ENCODE results near the gene GYPA. TPM values are rescaled to one million over a fixed set of nuclear protein-coding genes. Genes with fewer than 3 reads are reported as not detected.

The GYPA gene
- total RNA-seq, 1 experiment from 2014 or later = not detected

DNA sequence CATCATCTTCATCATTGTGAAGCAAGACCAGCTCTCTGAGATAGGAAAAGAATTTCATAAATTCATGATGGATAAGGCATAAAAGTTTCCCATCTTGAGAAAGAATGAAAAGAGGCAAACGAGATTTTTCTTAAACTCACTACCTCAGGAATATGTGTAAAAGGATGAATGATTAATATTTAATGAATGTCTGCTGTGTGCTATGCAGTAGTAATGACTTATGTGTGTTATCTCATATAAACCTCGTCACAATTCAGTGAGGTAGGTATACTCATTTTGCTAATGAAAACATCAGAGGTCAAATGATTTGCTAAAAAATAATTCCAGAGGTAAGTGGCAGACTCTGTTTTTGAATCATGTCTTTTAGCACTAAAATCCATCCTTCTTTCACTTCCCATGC, 42.6 kb upstream of the GYPA start:
- H3K4me3 Mint-ChIP-seq (ENCODE audit: unreplicated experiment) = no peak overlapping the region
- no TSS peak for BruUV-seq (replicated peaks)
- no peaks in the 10 kb centered on the region for H3K27me3 Mint-ChIP-seq (ENCODE audit: insufficient read depth, unreplicated experiment)
- H3K9me3 Mint-ChIP-seq (ENCODE audit: unreplicated experiment) = no peaks in the 10 kb centered on the region
- ChIA-PET POLR2A (no interaction called here), CTCF (interaction anchor here (1.2 kb wide), 1 partner anchor 605 kb away, joined by 5 read pairs; no protein-coding TSS in a partner anchor)
- intact Hi-C loops (cut with micrococcal nuclease) = no loop called here
- TF ChIP-seq, protein P1, sequence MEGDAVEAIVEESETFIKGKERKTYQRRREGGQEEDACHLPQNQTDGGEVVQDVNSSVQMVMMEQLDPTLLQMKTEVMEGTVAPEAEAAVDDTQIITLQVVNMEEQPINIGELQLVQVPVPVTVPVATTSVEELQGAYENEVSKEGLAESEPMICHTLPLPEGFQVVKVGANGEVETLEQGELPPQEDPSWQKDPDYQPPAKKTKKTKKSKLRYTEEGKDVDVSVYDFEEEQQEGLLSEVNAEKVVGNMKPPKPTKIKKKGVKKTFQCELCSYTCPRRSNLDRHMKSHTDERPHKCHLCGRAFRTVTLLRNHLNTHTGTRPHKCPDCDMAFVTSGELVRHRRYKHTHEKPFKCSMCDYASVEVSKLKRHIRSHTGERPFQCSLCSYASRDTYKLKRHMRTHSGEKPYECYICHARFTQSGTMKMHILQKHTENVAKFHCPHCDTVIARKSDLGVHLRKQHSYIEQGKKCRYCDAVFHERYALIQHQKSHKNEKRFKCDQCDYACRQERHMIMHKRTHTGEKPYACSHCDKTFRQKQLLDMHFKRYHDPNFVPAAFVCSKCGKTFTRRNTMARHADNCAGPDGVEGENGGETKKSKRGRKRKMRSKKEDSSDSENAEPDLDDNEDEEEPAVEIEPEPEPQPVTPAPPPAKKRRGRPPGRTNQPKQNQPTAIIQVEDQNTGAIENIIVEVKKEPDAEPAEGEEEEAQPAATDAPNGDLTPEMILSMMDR (IDR thresholded peaks at IDR 0.05; ENCODE audit: unreplicated experiment) = no peak
- no peak overlapping the region for H3K27ac Mint-ChIP-seq (ENCODE audit: low read depth, unreplicated experiment)
- H3K4me1 Mint-ChIP-seq (ENCODE audit: insufficient read depth, unreplicated experiment) = peaks cover 6% of the 10 kb centered on the region
- no peak for DNase-seq (ENCODE audit: unreplicated experiment)
- H3K36me3 Mint-ChIP-seq (ENCODE audit: insufficient read depth, unreplicated experiment) = no peaks in the 10 kb centered on the region

DNA sequence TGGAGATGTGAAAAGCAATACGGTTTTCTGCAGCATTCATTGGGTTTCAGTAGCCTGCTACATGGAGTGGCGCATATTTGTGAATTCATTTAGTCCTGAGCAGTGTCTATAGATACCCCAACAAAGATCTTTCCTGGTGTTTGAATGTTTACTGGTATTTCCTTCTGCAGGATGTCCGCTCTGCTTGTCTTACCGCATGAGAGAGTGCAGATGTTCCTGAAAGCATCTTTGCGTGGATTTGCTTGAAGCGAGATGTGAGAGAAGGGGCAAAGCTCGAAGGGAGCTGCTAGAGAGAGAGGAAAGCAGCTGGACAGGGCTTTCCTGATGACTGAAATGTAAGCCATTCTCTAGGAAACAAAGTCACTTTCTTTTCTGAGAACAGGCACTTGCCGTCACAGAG, 40.9 kb upstream of the GYPA start:
- ChIA-PET CTCF (interaction anchor here (0.6 to 1.1 kb wide), 2 partner anchors 375 to 605 kb away, joined by 3 to 4 read pairs; no protein-coding TSS in a partner anchor), POLR2A (no interaction called here)
- Mint-ChIP-seq H3K4me3 (ENCODE audit: unreplicated experiment) (no peak overlapping the region), H3K27ac (ENCODE audit: low read depth, unreplicated experiment) (no peak overlapping the region), H3K36me3 (ENCODE audit: insufficient read depth, unreplicated experiment) (no peaks in the 10 kb centered on the region), H3K27me3 (ENCODE audit: insufficient read depth, unreplicated experiment) (no peaks in the 10 kb centered on the region), H3K9me3 (ENCODE audit: unreplicated experiment) (no peaks in the 10 kb centered on the region), H3K4me1 (ENCODE audit: insufficient read depth, unreplicated experiment) (peaks cover 6% of the 10 kb centered on the region)
- TF ChIP-seq, protein P1 (IDR thresholded peaks at IDR 0.05; ENCODE audit: unreplicated experiment) = no peak
- no peak for DNase-seq (ENCODE audit: unreplicated experiment)
- no TSS peak for BruUV-seq (replicated peaks)
- intact Hi-C loops (cut with micrococcal nuclease) = no loop called here

GRCh38 chr4:144179152-144179739, 38.7 kb upstream of the GYPA start:
- BruUV-seq (replicated peaks) = no TSS peak
- ChIA-PET POLR2A (no interaction called here), CTCF (interaction anchor here (0.6 to 3.9 kb wide), 3 partner anchors 9 to 1305 kb away, joined by 4 to 15 read pairs (median 5); no protein-coding TSS in a partner anchor)
- TF ChIP-seq, protein P1 (IDR thresholded peaks at IDR 0.05; ENCODE audit: unreplicated experiment) = no peak
- Mint-ChIP-seq H3K27ac (ENCODE audit: low read depth, unreplicated experiment) (no peak overlapping the region), H3K36me3 (ENCODE audit: insufficient read depth, unreplicated experiment) (no peaks in the 10 kb centered on the region), H3K4me3 (ENCODE audit: unreplicated experiment) (no peak overlapping the region), H3K4me1 (ENCODE audit: insufficient read depth, unreplicated experiment) (peaks cover 6% of the 10 kb centered on the region), H3K9me3 (ENCODE audit: unreplicated experiment) (no peaks in the 10 kb centered on the region), H3K27me3 (ENCODE audit: insufficient read depth, unreplicated experiment) (no peaks in the 10 kb centered on the region)
- no peak for DNase-seq (ENCODE audit: unreplicated experiment)
- intact Hi-C loops (cut with micrococcal nuclease) = loop anchor here (10.0 kb wide), 1 partner anchor 396 kb away; no protein-coding TSS in a partner anchor

DNA sequence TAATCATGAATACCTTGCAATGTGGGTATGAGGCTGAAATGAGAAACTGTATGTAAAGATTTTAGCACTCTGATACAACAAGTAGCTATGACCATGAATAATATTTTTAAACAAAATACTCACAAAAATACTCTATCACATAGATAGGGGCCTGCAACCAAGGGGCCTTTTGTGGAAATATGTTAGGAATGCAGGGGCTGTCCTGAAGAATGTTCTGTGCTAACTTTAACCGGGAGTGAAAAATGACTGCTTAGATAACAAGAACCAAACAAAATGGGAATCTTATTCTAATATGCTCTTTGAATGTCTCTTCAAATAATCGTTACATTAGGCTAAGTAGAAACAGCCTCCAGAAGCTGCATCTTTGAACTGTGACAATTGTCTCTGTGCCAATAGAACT, 37.9 kb upstream of the GYPA start:
- intact Hi-C loops (cut with micrococcal nuclease) = loop anchor here (10.0 kb wide), 1 partner anchor 396 kb away; no protein-coding TSS in a partner anchor
- Mint-ChIP-seq H3K27me3 (ENCODE audit: insufficient read depth, unreplicated experiment) (no peaks in the 10 kb centered on the region), H3K4me1 (ENCODE audit: insufficient read depth, unreplicated experiment) (peaks cover 6% of the 10 kb centered on the region), H3K4me3 (ENCODE audit: unreplicated experiment) (no peak overlapping the region), H3K27ac (ENCODE audit: low read depth, unreplicated experiment) (no peak overlapping the region), H3K9me3 (ENCODE audit: unreplicated experiment) (no peaks in the 10 kb centered on the region), H3K36me3 (ENCODE audit: insufficient read depth, unreplicated experiment) (no peaks in the 10 kb centered on the region)
- BruUV-seq (replicated peaks) = no TSS peak
- DNase-seq (ENCODE audit: unreplicated experiment) = no peak
- CTCF ChIA-PET = interaction anchor here (0.6 to 3.9 kb wide), 7 partner anchors 9 to 1306 kb away, joined by 3 to 15 read pairs (median 3); no protein-coding TSS in a partner anchor
- POLR2A ChIA-PET = no interaction called here
- TF ChIP-seq, protein P1 (IDR thresholded peaks at IDR 0.05; ENCODE audit: unreplicated experiment) = no peak

Measured in MCF 10A (cell line).